Measurements from ENCODE around the gene NECAB2.

The NECAB2 gene

GRCh38 chr16:83942815-83943515 lies 25.1 kb upstream of the NECAB2 start:
- no peak overlapping the region for H3K4me2 ChIP-seq (ENCODE audit: low read length)
- H3K9me3 ChIP-seq (ENCODE audit: control insufficient read depth, low read length) = no peaks in the 10 kb centered on the region
- H3K27me3 ChIP-seq (ENCODE audit: control insufficient read depth, insufficient read depth, low read length) = no peaks in the 10 kb centered on the region
- peaks cover 3% of the 10 kb centered on the region for H3K4me1 ChIP-seq
- H2AFZ ChIP-seq = no peak overlapping the region
- TF ChIP-seq CTCF (IDR thresholded peaks at IDR 0.05) = no peak
- no peak overlapping the region for H3K27ac ChIP-seq
- no peak overlapping the region for H3K4me3 ChIP-seq (ENCODE audit: low read depth, low read length)
- no peaks in the 10 kb centered on the region for H3K36me3 ChIP-seq (ENCODE audit: control insufficient read depth, insufficient read depth, low read length)
- H3K79me2 ChIP-seq = no peaks in the 10 kb centered on the region
- no peak overlapping the region for H3K9ac ChIP-seq

- Histone ChIP-seq H3K4me2 (ENCODE audit: low read length) (no peak overlapping the region), H2AFZ (no peak overlapping the region), H3K36me3 (ENCODE audit: control insufficient read depth, insufficient read depth, low read length) (no peaks in the 10 kb centered on the region), H3K9me3 (ENCODE audit: control insufficient read depth, low read length) (no peaks in the 10 kb centered on the region), H3K27me3 (ENCODE audit: control insufficient read depth, insufficient read depth, low read length) (no peaks in the 10 kb centered on the region), H3K4me1 (peaks cover 3% of the 10 kb centered on the region), H3K9ac (no peak overlapping the region), H3K27ac (no peak overlapping the region), H3K4me3 (ENCODE audit: low read depth, low read length) (no peak overlapping the region), H3K79me2 (no peaks in the 10 kb centered on the region)
- TF ChIP-seq CTCF (IDR thresholded peaks at IDR 0.05) = no peak
Observed at GRCh38 chr16:83943516-83944050, 24.5 kb upstream of the NECAB2 start.

GRCh38 chr16:83945587-83945986 lies 22.5 kb upstream of the NECAB2 start:
- Histone ChIP-seq H3K4me2 (ENCODE audit: low read length) (no peak overlapping the region), H3K27me3 (ENCODE audit: control insufficient read depth, insufficient read depth, low read length) (no peaks in the 10 kb centered on the region), H3K27ac (no peak overlapping the region), H3K9me3 (ENCODE audit: control insufficient read depth, low read length) (no peaks in the 10 kb centered on the region), H3K79me2 (no peaks in the 10 kb centered on the region), H2AFZ (no peak overlapping the region), H3K36me3 (ENCODE audit: control insufficient read depth, insufficient read depth, low read length) (no peaks in the 10 kb centered on the region), H3K9ac (no peak overlapping the region), H3K4me3 (ENCODE audit: low read depth, low read length) (no peak overlapping the region), H3K4me1 (no peaks in the 10 kb centered on the region)
- TF ChIP-seq CTCF (IDR thresholded peaks at IDR 0.05) = no peak

GRCh38 chr16:83946154-83946780 lies 21.8 kb upstream of the NECAB2 start:
- Histone ChIP-seq H3K4me3 (ENCODE audit: low read depth, low read length) (no peak overlapping the region), H3K4me1 (no peaks in the 10 kb centered on the region), H3K36me3 (ENCODE audit: control insufficient read depth, insufficient read depth, low read length) (no peaks in the 10 kb centered on the region), H3K27me3 (ENCODE audit: control insufficient read depth, insufficient read depth, low read length) (no peaks in the 10 kb centered on the region), H3K79me2 (no peaks in the 10 kb centered on the region), H2AFZ (no peak overlapping the region), H3K4me2 (ENCODE audit: low read length) (no peak overlapping the region), H3K9ac (no peak overlapping the region), H3K27ac (no peak overlapping the region), H3K9me3 (ENCODE audit: control insufficient read depth, low read length) (no peaks in the 10 kb centered on the region)
- TF ChIP-seq CTCF (IDR thresholded peaks at IDR 0.05) = no peak

Data from parathyroid adenoma (tissue), 2 donors.